H1 (cell line): ENCODE results near the gene DENND6B. TPM values are rescaled to one million over a fixed set of nuclear protein-coding genes. Genes with fewer than 3 reads are reported as not detected.

Experiments used
- CTCF ChIA-PET: fragments of 300-600 bp; sonication (Branson Sonifier 250); formaldehyde crosslinking; loops from one replicate; lab custom pipeline; 2021; ENCODE audit not compliant: partially characterized antibody; lab: Charles Lee
- POLR2A ChIA-PET: fragments of 300-600 bp; sonication (Branson Sonifier 250); formaldehyde crosslinking; loops from one replicate; lab custom pipeline; 2021; ENCODE audit warnings: inconsistent platforms; ENCODE audit not compliant: partially characterized antibody; lab: Charles Lee
- DNase-seq, 2 experiments: peaks; one replicate each; pipeline versions ENCODE4 v3.0.0 to v3.0.0-alpha.2; 2010 to 2022; ENCODE audit warnings: low spot score in 2 of 2, low read depth in 1 of 2, mixed read lengths in 1 of 2
- FAIRE-seq: peaks from 2 replicates; lab custom pipeline; 2011; peaks lifted over from hg19 to GRCh38; lab: Jason Lieb, UNC
- H2AFZ ChIP-seq: 2 replicates; pipeline ENCODE4 v1.8.1; 2012; ENCODE audit warnings: low read length, inconsistent platforms
- H2AK5ac ChIP-seq: 2 replicates; pipeline ENCODE4 v1.6.1; 2013; ENCODE audit warnings: low read depth, low read length
- H2BK120ac ChIP-seq: replicated peaks from 2 replicates; pipeline ENCODE3; 2013; ENCODE audit warnings: low read depth, low read length, inconsistent platforms
- H2BK12ac ChIP-seq: 2 replicates; pipeline ENCODE4 v1.6.1; 2013; ENCODE audit warnings: low read depth, low read length
- H2BK15ac ChIP-seq: 2 replicates; pipeline ENCODE4 v1.6.1; 2013; ENCODE audit warnings: low read length
- H2BK20ac ChIP-seq: 2 replicates; pipeline ENCODE4 v1.6.1; 2013; ENCODE audit warnings: low read length
- H2BK5ac ChIP-seq: 2 replicates; pipeline ENCODE4 v1.6.1; 2013; ENCODE audit warnings: low read depth, low read length
- H3K14ac ChIP-seq: 2 replicates; pipeline ENCODE4 v1.6.1; 2013; ENCODE audit warnings: inconsistent platforms; ENCODE audit not compliant: insufficient read length
- H3K18ac ChIP-seq: 2 replicates; pipeline ENCODE4 v1.6.1; 2013; ENCODE audit warnings: low read length; ENCODE audit errors: extremely low read depth
- H3K23ac ChIP-seq: 2 replicates; pipeline ENCODE4 v1.6.1; 2013; ENCODE audit warnings: inconsistent platforms; ENCODE audit not compliant: insufficient read length
- H3K23me2 ChIP-seq: 2 replicates; pipeline ENCODE4 v1.6.1; 2013; ENCODE audit warnings: low read depth, low read length
- H3K27ac ChIP-seq: 2 replicates; pipeline ENCODE4 v1.6.1; 2011; ENCODE audit warnings: low read depth, low read length, inconsistent platforms
- H3K27me3 ChIP-seq, 4 experiments: replicated peaks in 1 of 4; 1 replicate in 1 of 4; 2 replicates in 3 of 4; pipeline versions ENCODE4 v1.6.1 to v1.8.1; 2011 to 2013; ENCODE audit warnings: low read length in 3 of 4, mild to moderate bottlenecking in 3 of 4, inconsistent platforms in 2 of 4, mixed read lengths in 2 of 4, moderate library complexity in 1 of 4; ENCODE audit not compliant: control insufficient read depth in 3 of 4, insufficient read depth in 3 of 4; ENCODE audit errors: extremely low read depth in 1 of 4
- H3K36me3 ChIP-seq, 4 experiments: 2 replicates each; pipeline versions ENCODE4 v1.6.1 to v1.8.1; 2011 to 2013; ENCODE audit warnings: mild to moderate bottlenecking in 4 of 4, low read length in 3 of 4, moderate library complexity in 2 of 4, control low read depth in 1 of 4, inconsistent platforms in 1 of 4; ENCODE audit not compliant: insufficient read depth in 4 of 4, control insufficient read depth in 2 of 4
- H3K4ac ChIP-seq: replicated peaks from 2 replicates; pipeline ENCODE3; 2013; ENCODE audit warnings: low read length, low read depth, mixed read lengths, inconsistent platforms; ENCODE audit not compliant: insufficient read length
- H3K4me1 ChIP-seq, 4 experiments: replicated peaks in 1 of 4; 1 replicate in 1 of 4; 2 replicates in 3 of 4; pipeline versions ENCODE4 v1.6.1 to v1.8.1; 2011 to 2013; ENCODE audit warnings: low read length in 3 of 4, inconsistent platforms in 2 of 4, mixed read lengths in 1 of 4; ENCODE audit not compliant: insufficient read depth in 4 of 4, control insufficient read depth in 3 of 4
- H3K4me2 ChIP-seq, 2 experiments: 2 replicates each; pipeline versions ENCODE4 v1.6.1 to v1.8.1; 2011 to 2013; ENCODE audit warnings: low read depth in 2 of 2, low read length in 2 of 2, control low read depth in 1 of 2, inconsistent platforms in 1 of 2, mild to moderate bottlenecking in 1 of 2; ENCODE audit not compliant: insufficient read depth in 1 of 2
- H3K4me3 ChIP-seq, 4 experiments: fragments of 200-600, 300-600 bp in 1 of 4; sonication (generic), shearing (Covaris generic), sonication (Bioruptor Twin) in 1 of 4; 2 replicates each; pipeline versions ENCODE4 v1.5.1 to v1.8.1; 2011 to 2016; ENCODE audit warnings: low read length in 4 of 4, low read depth in 3 of 4, control low read depth in 2 of 4, inconsistent platforms in 2 of 4, mild to moderate bottlenecking in 2 of 4, mixed read lengths in 1 of 4, moderate library complexity in 1 of 4; ENCODE audit not compliant: insufficient read depth in 2 of 4; ENCODE audit errors: extremely low read depth in 1 of 4
- H3K56ac ChIP-seq: replicated peaks from 2 replicates; pipeline ENCODE3; 2013; ENCODE audit warnings: low read depth, mild to moderate bottlenecking, mixed read lengths, low read length, inconsistent platforms; ENCODE audit not compliant: insufficient read length
- H3K79me1 ChIP-seq: 2 replicates; pipeline ENCODE4 v1.6.1; 2013; ENCODE audit warnings: low read depth, low read length, control low read depth
- H3K79me2 ChIP-seq, 2 experiments: 2 replicates each; pipeline versions ENCODE4 v1.6.1 to v1.8.1; 2012 to 2013; ENCODE audit warnings: low read length in 2 of 2, mild to moderate bottlenecking in 2 of 2, inconsistent platforms in 1 of 2; ENCODE audit not compliant: insufficient read depth in 2 of 2, control insufficient read depth in 1 of 2
- H3K9ac ChIP-seq, 4 experiments: replicated peaks in 1 of 4; 1 replicate in 1 of 4; 2 replicates in 3 of 4; pipeline versions ENCODE4 v1.6.1 to v1.8.1; 2011 to 2013; ENCODE audit warnings: low read depth in 3 of 4, low read length in 3 of 4, control low read depth in 2 of 4, mild to moderate bottlenecking in 2 of 4, moderate library complexity in 2 of 4, inconsistent platforms in 1 of 4; ENCODE audit errors: extremely low read depth in 1 of 4
- H3K9me3 ChIP-seq, 2 experiments: 2 replicates each; pipeline versions ENCODE4 v1.6.1 to v1.8.1; 2012 to 2013; ENCODE audit warnings: mild to moderate bottlenecking in 2 of 2, moderate library complexity in 2 of 2, control low read depth in 1 of 2, inconsistent platforms in 1 of 2, low read depth in 1 of 2, low read length in 1 of 2, mixed read lengths in 1 of 2; ENCODE audit not compliant: insufficient read depth in 2 of 2
- H4K20me1 ChIP-seq, 2 experiments: replicated peaks in 1 of 2; 2 replicates each; pipeline versions ENCODE3 to v1.8.1; 2011 to 2013; ENCODE audit warnings: inconsistent platforms in 2 of 2, low read length in 2 of 2, mild to moderate bottlenecking in 1 of 2; ENCODE audit not compliant: insufficient read depth in 2 of 2, control insufficient read depth in 1 of 2
- H4K5ac ChIP-seq: 2 replicates; pipeline ENCODE4 v1.6.1; 2013; ENCODE audit warnings: low read length, low read depth, mixed read lengths, inconsistent platforms; ENCODE audit not compliant: insufficient read length
- H4K8ac ChIP-seq: 2 replicates; pipeline ENCODE4 v1.8.0; 2013; ENCODE audit warnings: mild to moderate bottlenecking, moderate library complexity, low read length, inconsistent platforms; ENCODE audit not compliant: insufficient read depth; ENCODE audit errors: extremely low read depth
- H4K91ac ChIP-seq: replicated peaks from 2 replicates; pipeline ENCODE3; 2013; ENCODE audit warnings: low read length, mixed read lengths, inconsistent platforms; ENCODE audit not compliant: insufficient read length
- JUN ChIP-seq: IDR thresholded peaks from 2 replicates; pipeline ENCODE4 v1.6.1; 2011; ENCODE audit warnings: low read depth, mild to moderate bottlenecking, improper control_type of control experiment, low read length
- WGBS, 2 experiments: shearing (Covaris generic) in 1 of 2; methylation state at CpG; one replicate each; pipeline versions ENCODE4 v1.1.6 to v1.1.7; 2013 to 2015; ENCODE audit warnings: low lambda C conversion rate in 2 of 2, mixed read lengths in 2 of 2, inconsistent platforms in 1 of 2, low coverage in 1 of 2, missing lambda C conversion rate in 1 of 2; ENCODE audit not compliant: insufficient replicate concordance in 2 of 2, insufficient coverage in 1 of 2, insufficient read length in 1 of 2; ENCODE audit errors: extremely low coverage in 1 of 2, missing lambda C conversion rate in 1 of 2; 5-methylcytosine and 5-hydroxymethylcytosine counted together
- polyA plus RNA-seq, 7 experiments: library from polyadenylated mRNA; depleted of rRNA in 3 of 7; stranded (reverse) in 5 of 7; unstranded in 2 of 7; fragments of >200 nt in 5 of 7; fragments of 200-250 nt in 2 of 7; gene quantifications; 1 replicate in 5 of 7; 2 replicates in 1 of 7; 4 replicates in 1 of 7; pipeline versions ENCODE4 v1.2.1 to v1.2.3, GENCODE V29; 2011 to 2013; ENCODE audit warnings: missing spikeins in 2 of 7, mixed read lengths in 2 of 7
- total RNA-seq: library from RNA; stranded (reverse); fragmentation: NEBNext Ultra II Directional; extraction: Animal tissue kit (Norgen Biotek cat#: 25700); gene quantifications from 2 replicates; pipeline ENCODE4 v1.2.1, GENCODE V29; 2021

Gene DENND6B
- total and polyA plus RNA-seq, 2 of the 8 experiments (the other 6 are each of a cell fraction or from before 2014, with no cell fraction given): 1.1 to 1.9 TPM

GRCh38 chr22:50280708-50281383 is 46.0 kb downstream of the DENND6B start:
- H2BK20ac ChIP-seq: no peak overlapping the region
- no peaks in the 10 kb centered on the region for H3K27me3 ChIP-seq
- H3K27ac ChIP-seq: no peak overlapping the region
- no peak overlapping the region for H3K56ac ChIP-seq
- H3K9me3 ChIP-seq: peaks cover 7 to 17% of the 10 kb centered on the region in 2 experiments; a peak in 3 of 4 replicates
- H2BK5ac ChIP-seq: no peak overlapping the region
- FAIRE-seq (no peak), DNase-seq (no peak)
- no peak overlapping the region for H3K4ac ChIP-seq
- ChIA-PET CTCF (interaction anchor here (0.9 to 3.5 kb wide), 6 partner anchors 8 to 61 kb away, joined by 3 to 12 read pairs (median 5); no protein-coding TSS in a partner anchor), POLR2A (interaction anchor here (0.7 to 1.2 kb wide), 3 partner anchors 14 to 162 kb away, joined by 3 to 4 read pairs (median 3); no protein-coding TSS in a partner anchor)
- H2BK120ac ChIP-seq: no peak overlapping the region
- H3K4me3 ChIP-seq: no peak overlapping the region
- H2BK12ac ChIP-seq: no peak overlapping the region
- no peak overlapping the region for H3K18ac ChIP-seq
- H4K8ac ChIP-seq: no peak overlapping the region
- H4K20me1 ChIP-seq: peaks cover 0 to 7% of the 10 kb centered on the region in 2 experiments
- H3K23ac ChIP-seq: no peak overlapping the region
- 95% methylated on average over 37 of the region's 47 CpGs; no CpG with 5 or more reads in 1 of the 2 experiments for WGBS, 2 experiments
- H3K79me1 ChIP-seq: no peaks in the 10 kb centered on the region
- H3K4me1 ChIP-seq: peaks cover 0 to 2% (median 0%) of the 10 kb centered on the region in 4 experiments; a peak in 2 of 7 replicates
- H2AFZ ChIP-seq: no peak overlapping the region
- no peaks in the 10 kb centered on the region for H3K79me2 ChIP-seq
- H2BK15ac ChIP-seq: no peak overlapping the region
- no peak overlapping the region for H2AK5ac ChIP-seq
- H3K23me2 ChIP-seq: no peaks in the 10 kb centered on the region
- H3K36me3 ChIP-seq: peaks cover 25 to 87% (median 45%) of the 10 kb centered on the region in 4 experiments
- H3K4me2 ChIP-seq: no peak overlapping the region
- H4K5ac ChIP-seq: no peak overlapping the region
- no peak overlapping the region for H4K91ac ChIP-seq
- H3K9ac ChIP-seq: no peak overlapping the region
- H3K14ac ChIP-seq: no peak overlapping the region
- TF ChIP-seq JUN: no peak
